Posterior vena cava (tissue), 2 donors: ENCODE results near the gene CNST. TPM values are rescaled to one million over a fixed set of nuclear protein-coding genes. Genes with fewer than 3 reads are reported as not detected.
"Not testable (repeated sequence)": the region's sequence is repeated elsewhere in the genome, so short reads cannot be mapped to it uniquely, and the experiment has no call there.

ENCODE experiments used
- DNase-seq: peaks from one replicate; pipeline ENCODE4 v3.0.0-alpha.2; 2020; ENCODE audit warnings: low spot score
- intact Hi-C, 2 donors: fragments of 100-400 bp; cut with DNase I; formaldehyde crosslinking; loops; one replicate each; pipeline versions ENCODE4 v1.14.1 to v1.14.2; 2022 to 2023
- total RNA-seq, 2 donors: library from RNA; stranded (reverse); fragmentation: NEBNext Ultra II Directional; extraction: Animal tissue kit (Norgen Biotek cat#: 25700); gene quantifications; one replicate each; pipeline ENCODE4 v1.2.1, GENCODE V29; 2021
- donor health status: DM: yes; HTN: yes; CAD: no.
- donor health status: DM: yes; HTN: yes; CAD: no.

Gene CNST
- total RNA-seq, 2 donors from 2014 or later: 27.9 to 29.8 TPM

GRCh38 chr1:246577720-246578106 is 11.5 kb downstream of the CNST start:
- no peak for DNase-seq
- intact Hi-C loops: no loop called here

- intact Hi-C loops: no loop called here
- no peak for DNase-seq
Measured at GRCh38 chr1:246579818-246580217, 13.6 kb downstream of the CNST start.

GRCh38 chr1:246580497-246581370 is 14.5 kb downstream of the CNST start:
- intact Hi-C loops: no loop called here
- DNase-seq: no peak

GRCh38 chr1:246582301-246583055 is 16.2 kb downstream of the CNST start:
- intact Hi-C loops: loop anchor here in 1 of 2 donors (1.0 kb wide), 1 partner anchor 10 kb away; no protein-coding TSS in a partner anchor
- DNase-seq: no peak

- intact Hi-C loops: no loop called here
Measured at GRCh38 chr1:246583056-246583440, 16.8 kb downstream of the CNST start.

GRCh38 chr1:246583448-246584185 is 17.4 kb downstream of the CNST start:
- no peak for DNase-seq
- intact Hi-C loops: no loop called here

More at GRCh38 chr1:246583056-246583440, 16.8 kb downstream of the CNST start:
- no peak for DNase-seq

GRCh38 chr1:246587032-246587431 is 20.8 kb downstream of the CNST start:
- DNase-seq: no peak
- intact Hi-C loops: no loop called here

- no peak for DNase-seq
- intact Hi-C loops: no loop called here
Measured at GRCh38 chr1:246587606-246588005, 21.4 kb downstream of the CNST start.

GRCh38 chr1:246588159-246588721 is 22.0 kb downstream of the CNST start:
- intact Hi-C loops: no loop called here
- no peak for DNase-seq

- intact Hi-C loops: not testable (repeated sequence)
Measured at GRCh38 chr1:246589919-246590318, 23.7 kb downstream of the CNST start.

GRCh38 chr1:246591047-246591446 is 24.8 kb downstream of the CNST start:
- DNase-seq: no peak
- intact Hi-C loops: no loop called here

More at GRCh38 chr1:246589919-246590318, 23.7 kb downstream of the CNST start:
- DNase-seq: not testable (repeated sequence)

- intact Hi-C loops: no loop called here
Measured at GRCh38 chr1:246591504-246591903, 25.2 kb downstream of the CNST start.

GRCh38 chr1:246591958-246592357 is 25.7 kb downstream of the CNST start:
- intact Hi-C loops: no loop called here

More at GRCh38 chr1:246591504-246591903, 25.2 kb downstream of the CNST start:
- no peak for DNase-seq

GRCh38 chr1:246592695-246593094 is 26.4 kb downstream of the CNST start:
- intact Hi-C loops: no loop called here
- no peak for DNase-seq

More at GRCh38 chr1:246591958-246592357, 25.7 kb downstream of the CNST start:
- no peak for DNase-seq

- intact Hi-C loops: no loop called here
- DNase-seq: no peak
Measured at GRCh38 chr1:246595146-246595545, 28.9 kb downstream of the CNST start.

- no peak for DNase-seq
- intact Hi-C loops: no loop called here
Measured at GRCh38 chr1:246597340-246597739, 31.1 kb downstream of the CNST start.

- no peak for DNase-seq
- intact Hi-C loops: no loop called here
Measured at GRCh38 chr1:246597971-246598370, 31.7 kb downstream of the CNST start.

- DNase-seq: no peak
- intact Hi-C loops: no loop called here
Measured at GRCh38 chr1:246599315-246599714, 33.1 kb downstream of the CNST start.

GRCh38 chr1:246600579-246600978 is 34.3 kb downstream of the CNST start:
- intact Hi-C loops: no loop called here
- no peak for DNase-seq
